Measurements from ENCODE around the gene SORBS2.
"Not testable (repeated sequence)": the region's sequence is repeated elsewhere in the genome, so short reads cannot be mapped to it uniquely, and the experiment has no call there.

The SORBS2 gene

DNA sequence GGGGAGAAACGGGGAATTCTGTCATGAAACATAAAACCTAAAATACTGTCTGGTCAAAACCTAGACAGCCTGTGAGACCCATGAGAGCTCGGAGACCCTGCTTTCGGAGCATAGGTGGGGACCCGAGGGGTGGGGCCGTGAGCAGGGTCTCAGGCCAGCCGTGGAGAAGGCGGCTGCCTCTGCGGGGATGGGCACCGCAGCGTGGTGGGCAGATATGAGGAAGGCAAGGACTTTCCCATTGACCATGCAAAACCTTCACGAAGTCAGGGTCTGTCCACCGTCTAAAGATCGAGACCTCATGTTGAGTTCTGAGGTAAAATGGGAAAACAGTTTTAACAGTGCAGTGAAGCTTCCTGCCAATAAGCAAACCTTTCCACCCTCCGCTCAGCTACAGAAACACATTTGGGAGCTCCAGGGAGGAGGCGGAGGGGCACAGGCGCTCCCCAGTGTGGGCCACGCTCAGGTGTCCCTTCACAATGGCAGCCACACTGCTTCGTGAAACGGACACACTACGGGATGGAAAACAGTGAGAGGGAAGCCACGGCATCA, 74.4 kb downstream of the SORBS2 start:
- no peak for DNase-seq (ENCODE audit: low read depth)

DNA sequence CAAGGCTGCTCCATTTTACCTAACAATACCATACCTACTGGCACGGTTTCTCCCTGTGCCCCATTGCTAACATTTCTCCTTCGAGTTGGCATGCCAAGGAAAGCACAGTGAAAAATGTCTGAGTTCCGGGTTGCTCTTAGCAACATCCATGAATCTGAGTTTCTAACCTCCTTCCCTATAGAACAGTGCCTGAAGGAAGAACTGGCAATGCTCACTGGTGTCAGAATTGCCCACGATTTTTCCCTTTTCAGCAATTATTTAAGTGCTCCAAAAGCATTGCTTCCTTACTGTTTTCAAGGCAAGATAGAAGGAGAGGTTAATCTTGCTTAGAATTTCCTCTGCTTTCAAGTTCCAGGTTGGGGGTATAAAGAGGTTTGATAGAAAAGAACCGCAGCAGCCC, 75.1 kb downstream of the SORBS2 start:
- no peak for DNase-seq (ENCODE audit: low read depth)

DNA sequence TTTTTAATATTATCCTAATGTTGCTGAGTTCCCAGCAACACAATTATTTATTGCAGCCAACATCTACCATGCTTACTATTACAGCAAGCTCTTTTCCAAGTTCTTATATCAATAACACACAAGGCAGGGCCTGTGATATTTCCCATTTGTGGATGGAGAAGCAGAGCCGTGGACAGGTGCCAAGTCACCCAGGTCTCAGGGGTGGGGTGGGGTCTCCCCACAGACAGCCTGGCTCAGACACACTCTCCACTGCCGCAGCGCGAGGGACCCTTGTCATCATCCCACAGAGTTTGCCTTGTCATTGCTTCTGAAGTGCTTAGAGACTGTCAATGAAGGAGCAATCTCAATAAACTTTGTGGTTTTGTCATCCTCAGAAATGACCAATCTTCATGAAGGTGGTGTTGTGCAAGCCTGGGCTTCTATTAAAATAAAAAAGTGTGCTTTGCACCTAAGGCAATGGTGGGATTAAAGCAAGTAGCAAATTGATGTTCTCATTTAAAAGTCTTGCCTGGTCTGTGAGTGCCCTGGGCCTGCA, 76.1 kb downstream of the SORBS2 start:
- DNase-seq (ENCODE audit: low read depth) = no peak

- DNase-seq (ENCODE audit: low read depth) = no peak
Measured at GRCh38 chr4:185734930-185735329, 77.1 kb downstream of the SORBS2 start.

DNA sequence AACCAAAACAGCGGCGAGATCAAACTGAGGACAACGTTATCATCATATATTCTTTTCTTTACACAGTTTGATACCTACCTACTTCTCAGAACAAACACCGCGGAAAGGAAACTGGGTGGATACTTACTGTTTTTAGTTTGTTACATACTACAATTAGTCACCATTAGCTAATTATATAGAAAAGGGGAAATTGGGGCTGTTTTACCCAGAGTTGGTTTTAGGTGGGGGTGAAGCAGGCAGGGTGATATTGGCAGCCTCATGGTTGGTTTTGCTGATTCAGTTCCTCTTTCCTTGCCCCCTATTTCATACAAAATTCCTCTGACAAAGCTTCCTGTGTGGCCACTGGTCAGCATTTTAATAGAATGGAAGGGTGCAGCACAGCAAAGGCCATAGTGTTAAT, 77.8 kb downstream of the SORBS2 start:
- no peak for DNase-seq (ENCODE audit: low read depth)

- no peak for DNase-seq (ENCODE audit: low read depth)
Measured at GRCh38 chr4:185730849-185731608, 81.0 kb downstream of the SORBS2 start.

GRCh38 chr4:185730387-185730786, 81.6 kb downstream of the SORBS2 start:
- DNase-seq (ENCODE audit: low read depth) = no peak

DNA sequence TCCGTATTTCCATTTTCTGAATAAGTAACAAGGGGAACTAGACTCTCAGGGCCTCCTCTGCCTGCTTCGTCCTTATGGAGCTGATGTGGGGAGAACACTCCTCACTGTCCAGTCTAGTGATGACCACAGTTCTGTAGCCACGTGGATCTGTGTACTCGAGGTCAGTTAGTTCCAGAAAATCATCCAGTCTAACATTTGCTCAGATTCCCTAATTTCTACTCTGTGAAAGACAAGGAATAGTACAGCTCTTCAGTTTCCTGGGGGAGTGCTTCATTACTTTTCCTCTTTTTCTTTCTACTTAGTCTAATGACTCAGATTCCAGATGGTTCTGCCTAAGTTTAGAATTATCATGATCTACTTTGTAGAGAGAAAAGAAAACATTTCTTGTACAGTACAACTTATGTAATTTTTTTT, 82.6 kb downstream of the SORBS2 start:
- DNase-seq (ENCODE audit: low read depth) = no peak

GRCh38 chr4:185728893-185729292, 83.1 kb downstream of the SORBS2 start:
- DNase-seq (ENCODE audit: low read depth) = no peak

GRCh38 chr4:185726931-185727330, 85.1 kb downstream of the SORBS2 start:
- no peak for DNase-seq (ENCODE audit: low read depth)

- DNase-seq (ENCODE audit: low read depth) = no peak
Measured at GRCh38 chr4:185723631-185724260, 88.2 kb downstream of the SORBS2 start.

GRCh38 chr4:185722029-185722316, 90.0 kb downstream of the SORBS2 start:
- no peak for DNase-seq (ENCODE audit: low read depth)

DNA sequence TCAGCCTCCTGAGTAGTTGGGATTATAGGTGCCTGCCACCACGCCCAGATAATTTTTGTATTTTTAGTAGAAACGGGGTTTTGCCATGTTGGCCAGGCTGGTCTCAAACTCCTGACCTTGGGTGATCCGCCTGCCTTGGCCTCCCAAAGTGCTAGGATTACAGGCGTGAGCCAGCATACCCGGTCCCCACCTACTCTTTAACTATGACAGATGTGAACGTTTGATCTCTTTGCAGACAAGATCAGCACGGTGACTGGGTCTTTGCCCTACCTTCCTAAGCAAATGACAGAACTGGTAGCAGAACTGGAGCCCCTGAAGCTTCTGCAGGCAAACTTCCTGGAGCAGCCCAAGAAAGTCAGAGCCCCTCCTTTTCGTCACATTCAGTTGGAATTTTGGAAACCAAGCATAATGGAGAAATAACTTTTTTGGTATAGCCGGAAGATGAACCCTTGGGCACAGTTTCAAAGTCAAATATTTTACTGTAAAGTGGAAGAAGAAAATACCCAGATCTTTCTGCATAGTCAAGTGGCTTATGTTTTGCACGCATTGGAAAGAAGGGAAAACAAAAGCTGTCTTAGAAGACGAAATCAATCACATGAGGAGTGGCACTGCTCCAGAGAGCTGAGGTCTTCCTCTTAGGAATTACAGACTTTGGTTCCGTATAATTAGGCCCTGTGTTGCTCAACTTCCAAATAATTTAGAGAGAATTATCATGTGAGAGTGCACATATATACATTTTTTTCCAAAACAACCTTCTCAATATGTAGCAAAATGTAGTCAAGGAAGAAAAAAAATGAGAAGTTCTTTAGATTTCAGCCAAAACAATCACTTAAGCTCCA, 90.6 kb downstream of the SORBS2 start:
- no peak for DNase-seq (ENCODE audit: low read depth)

DNA sequence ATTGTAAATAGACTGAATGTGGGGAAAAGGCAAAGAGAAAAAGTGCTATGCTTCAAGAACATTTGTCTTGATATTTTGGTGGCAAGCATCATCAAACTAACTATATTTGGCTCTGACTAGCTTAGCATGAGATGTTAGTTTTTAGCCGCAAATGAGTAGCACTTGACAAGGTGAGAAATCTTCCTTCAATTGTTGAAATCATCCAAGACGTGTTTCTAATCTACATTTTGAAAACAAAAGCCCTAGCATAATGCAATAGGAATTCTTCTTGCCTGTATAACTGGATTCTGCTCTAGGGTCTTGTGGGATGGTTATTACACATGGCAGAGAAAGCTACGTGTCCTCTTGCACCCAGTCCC, 92.5 kb downstream of the SORBS2 start:
- no peak for DNase-seq (ENCODE audit: low read depth)

GRCh38 chr4:185718578-185719499, 93.2 kb downstream of the SORBS2 start:
- no peak for DNase-seq (ENCODE audit: low read depth)

- no peak for DNase-seq (ENCODE audit: low read depth)
Measured at GRCh38 chr4:185717377-185717741, 94.6 kb downstream of the SORBS2 start.

DNA sequence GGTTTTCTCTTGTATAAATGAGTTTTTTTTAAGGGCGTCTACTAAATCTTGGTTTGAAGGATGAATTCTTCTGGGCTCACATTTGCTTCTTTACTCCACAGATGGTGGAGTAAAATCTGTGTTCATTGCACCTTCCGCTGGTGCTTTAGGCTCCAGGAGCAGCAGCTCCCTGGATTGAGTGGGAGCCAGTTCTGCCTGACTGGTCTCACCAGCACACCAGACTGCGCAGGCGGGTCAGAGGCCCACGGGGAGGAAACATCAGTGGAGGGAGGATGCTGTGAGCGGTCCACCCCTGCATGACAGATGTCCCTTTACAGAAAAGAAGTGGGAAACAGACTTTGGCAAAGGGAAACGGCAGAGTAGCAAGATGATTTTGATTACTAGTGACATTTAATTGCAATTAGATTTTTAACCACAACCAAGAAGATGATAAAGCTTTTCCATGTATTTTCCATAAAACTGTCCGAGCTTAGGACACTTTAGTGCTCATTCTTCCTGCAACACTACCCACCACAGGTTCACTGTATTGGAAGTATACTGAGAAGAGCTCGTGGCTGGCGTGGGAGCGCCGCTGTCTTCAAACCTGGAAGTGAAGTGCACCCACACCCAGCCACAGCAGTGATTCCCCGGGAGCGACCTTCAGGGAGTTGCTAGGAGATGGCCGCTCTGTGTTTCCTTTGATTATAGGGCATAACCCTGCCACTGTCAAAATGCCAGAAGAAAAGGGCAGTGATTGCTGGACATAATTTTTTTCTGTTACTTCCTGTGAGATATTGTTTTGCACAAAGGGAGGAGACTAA, 95.2 kb downstream of the SORBS2 start:
- DNase-seq (ENCODE audit: low read depth) = no peak

DNA sequence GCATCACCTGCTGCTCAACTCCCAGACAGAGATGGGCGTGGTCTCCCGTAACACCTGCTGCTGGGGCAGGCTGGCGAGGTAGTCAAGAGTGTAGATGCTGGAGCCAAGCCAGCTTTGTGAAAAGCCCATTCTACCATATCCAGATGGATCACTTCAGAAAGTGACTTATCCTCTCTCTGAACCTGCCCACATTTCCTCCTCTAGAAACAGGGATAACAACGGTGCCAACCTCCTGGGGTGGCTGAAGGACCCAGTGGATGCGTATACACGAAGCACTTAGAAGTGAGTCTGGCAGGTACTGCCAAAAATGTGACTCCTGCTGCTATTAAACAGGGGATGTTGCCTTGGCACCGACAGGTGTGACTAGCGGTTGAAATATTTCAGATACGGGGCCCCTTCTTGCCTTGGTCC, 95.8 kb downstream of the SORBS2 start:
- DNase-seq (ENCODE audit: low read depth) = no peak

- DNase-seq (ENCODE audit: low read depth) = not testable (repeated sequence)
Measured at GRCh38 chr4:185714524-185714923, 97.5 kb downstream of the SORBS2 start.

DNA sequence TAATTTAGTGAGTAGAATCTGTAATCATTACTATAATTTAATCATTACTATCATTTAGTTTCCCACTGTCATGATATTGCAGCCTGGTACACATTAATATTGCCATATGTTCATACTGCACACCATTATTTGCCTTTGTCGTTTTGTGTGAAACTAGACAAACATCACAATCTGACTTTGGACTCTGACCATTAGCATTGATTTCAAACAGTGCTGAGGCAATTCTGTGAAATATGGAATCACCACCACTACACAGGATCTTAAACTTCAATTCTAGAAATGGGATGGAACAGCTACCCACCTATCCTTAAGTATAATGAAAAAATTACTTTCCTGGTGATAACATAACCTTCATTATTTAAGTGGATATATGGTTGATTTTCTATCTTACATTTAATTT, 98.3 kb downstream of the SORBS2 start:
- DNase-seq (ENCODE audit: low read depth) = no peak

DNA sequence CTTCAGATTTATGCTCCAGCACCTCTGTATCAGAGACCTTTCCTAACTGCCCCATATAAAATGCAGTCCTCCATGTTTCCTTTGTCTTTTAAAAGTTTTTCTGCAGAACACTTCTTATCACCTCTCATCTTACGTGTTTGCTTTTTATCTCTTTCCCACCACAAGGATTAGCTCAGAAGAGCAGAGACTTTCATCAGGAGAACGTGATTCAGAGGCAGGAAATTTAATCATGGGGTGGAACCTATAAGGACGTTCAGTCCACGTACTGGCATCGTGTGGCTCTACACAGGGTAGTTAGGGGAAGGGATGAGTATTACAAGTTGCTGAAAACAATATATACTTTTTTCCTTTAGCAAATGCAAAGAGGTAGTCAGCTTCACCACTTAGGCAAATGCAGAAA, 98.7 kb downstream of the SORBS2 start:
- DNase-seq (ENCODE audit: low read depth) = no peak

Measured in stimulated activated CD4-positive, alpha-beta T cell treated with anti-CD3 and anti-CD28 coated beads, Interleukin-2, amount 100 ng/mL, for 4 hours (primary cell).